ENCODE results near the gene FXYD3.

DNA sequence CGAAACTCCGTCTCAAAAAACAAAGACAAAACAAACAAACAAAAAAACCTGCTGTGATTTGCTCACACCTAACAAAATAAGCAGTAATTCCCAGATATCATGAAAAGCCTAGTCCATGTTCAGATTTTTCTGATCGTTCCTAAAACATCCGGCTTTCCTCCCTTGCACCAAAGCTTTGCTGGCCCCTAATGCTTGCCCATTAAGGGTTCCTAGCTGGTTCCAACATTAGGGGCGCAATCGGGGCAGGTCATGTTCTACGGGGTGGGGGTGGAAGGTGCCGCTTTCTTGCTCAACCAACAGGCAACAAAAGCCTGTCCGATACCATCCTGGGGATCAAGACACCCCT is 25.5 kb upstream of the FXYD3 start:
- TF ChIP-seq, protein P1, sequence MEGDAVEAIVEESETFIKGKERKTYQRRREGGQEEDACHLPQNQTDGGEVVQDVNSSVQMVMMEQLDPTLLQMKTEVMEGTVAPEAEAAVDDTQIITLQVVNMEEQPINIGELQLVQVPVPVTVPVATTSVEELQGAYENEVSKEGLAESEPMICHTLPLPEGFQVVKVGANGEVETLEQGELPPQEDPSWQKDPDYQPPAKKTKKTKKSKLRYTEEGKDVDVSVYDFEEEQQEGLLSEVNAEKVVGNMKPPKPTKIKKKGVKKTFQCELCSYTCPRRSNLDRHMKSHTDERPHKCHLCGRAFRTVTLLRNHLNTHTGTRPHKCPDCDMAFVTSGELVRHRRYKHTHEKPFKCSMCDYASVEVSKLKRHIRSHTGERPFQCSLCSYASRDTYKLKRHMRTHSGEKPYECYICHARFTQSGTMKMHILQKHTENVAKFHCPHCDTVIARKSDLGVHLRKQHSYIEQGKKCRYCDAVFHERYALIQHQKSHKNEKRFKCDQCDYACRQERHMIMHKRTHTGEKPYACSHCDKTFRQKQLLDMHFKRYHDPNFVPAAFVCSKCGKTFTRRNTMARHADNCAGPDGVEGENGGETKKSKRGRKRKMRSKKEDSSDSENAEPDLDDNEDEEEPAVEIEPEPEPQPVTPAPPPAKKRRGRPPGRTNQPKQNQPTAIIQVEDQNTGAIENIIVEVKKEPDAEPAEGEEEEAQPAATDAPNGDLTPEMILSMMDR (IDR thresholded peaks at IDR 0.05): no peak
- TF ChIP-seq POLR2A (IDR thresholded peaks at IDR 0.05): no peak
